Uterus (tissue), 4 donors: ENCODE measurements around the gene CEP72. TPM values are rescaled to one million over a fixed set of nuclear protein-coding genes. Genes with fewer than 3 reads are reported as not detected.
A peak's percentile ranks its signal among the peaks of the same experiment; 100 is the strongest.

Source experiments
- DNase-seq, 2 donors: peaks; one replicate each; pipeline ENCODE4 v3.0.0-alpha.2; 2019 to 2020
- H3K27ac ChIP-seq, 2 donors: fragments of 200-600 bp; sonication (generic); 1 replicate in 1 of 2; 2 replicates in 1 of 2; pipeline ENCODE4 v1.5.1; 2016 to 2018
- H3K27me3 ChIP-seq, 2 donors: fragments of 200-600 bp; sonication (generic); one replicate each; pipeline ENCODE4 v1.5.1; 2018 to 2019; ENCODE audit warnings: control low read depth in 1 of 2
- H3K36me3 ChIP-seq, 2 donors: fragments of 200-600 bp; sonication (generic); one replicate each; pipeline ENCODE4 v1.5.1; 2019; ENCODE audit warnings: control low read depth in 1 of 2
- H3K4me1 ChIP-seq, 2 donors: fragments of 200-600 bp; sonication (generic); one replicate each; pipeline ENCODE4 v1.5.1; 2018 to 2019; ENCODE audit warnings: control low read depth in 1 of 2
- H3K4me3 ChIP-seq, 2 donors: fragments of 200-600 bp; sonication (generic); 1 replicate in 1 of 2; 2 replicates in 1 of 2; pipeline ENCODE4 v1.5.1; 2018 to 2019; ENCODE audit warnings: mild to moderate bottlenecking in 1 of 2
- H3K9me3 ChIP-seq, 2 donors: fragments of 200-600 bp; sonication (generic); one replicate each; pipeline ENCODE4 v1.5.1; 2019; ENCODE audit warnings: control low read depth in 1 of 2
- CTCF ChIP-seq, 4 experiments: fragments of 200-600 bp in 2 of 4; fragments of 450-650 bp in 2 of 4; sonication (generic) in 2 of 4; IDR thresholded peaks; one replicate each; pipeline ENCODE4 v1.5.1; 2016 to 2019; ENCODE audit warnings: antibody characterized with exemption in 4 of 4, mild to moderate bottlenecking in 2 of 4, moderate library complexity in 1 of 4
- POLR2A ChIP-seq, 2 donors: fragments of 450-650 bp; IDR thresholded peaks; one replicate each; pipeline ENCODE4 v1.6.1; 2016; ENCODE audit warnings: antibody characterized with exemption in 2 of 2, mild to moderate bottlenecking in 1 of 2, moderate library complexity in 1 of 2
- intact Hi-C: fragments of 100-400 bp; cut with DNase I; formaldehyde crosslinking; loops from one replicate; pipeline ENCODE4 v1.15.1; 2023; ENCODE audit warnings: low total_unique reads
- total RNA-seq, 4 donors: library from RNA; depleted of rRNA in 3 of 4; stranded (reverse); fragments of >200 nt in 3 of 4; gene quantifications; one replicate each; pipeline versions ENCODE4 v1.1.0 to v1.2.4, GENCODE V29; 2014 to 2023
- donor health status: DM: yes; HTN: yes; CAD: no.

CEP72 gene
- total RNA-seq, 4 donors from 2014 or later: 0.26 to 11.9 (median 4.9) TPM

GRCh38 chr5:668283-668995, 56.3 kb downstream of the CEP72 start:
- H3K4me1 ChIP-seq: peaks cover 0 to 14% of the 10 kb centered on the region in 2 donors
- DNase-seq: no peak
- no peak overlapping the region for H3K27ac ChIP-seq

GRCh38 chr5:669111-669841, 57.1 kb downstream of the CEP72 start:
- intact Hi-C loops: no loop called here
- Histone ChIP-seq H3K4me3 (no peak overlapping the region), H3K9me3 (no peaks in the 10 kb centered on the region), H3K27me3 (no peaks in the 10 kb centered on the region), H3K27ac (no peak overlapping the region), H3K4me1 (peaks cover 0 to 21% of the 10 kb centered on the region in 2 donors), H3K36me3 (no peaks in the 10 kb centered on the region)
- DNase-seq: no peak
- no peak for TF ChIP-seq POLR2A (IDR thresholded peaks at IDR 0.05)
- TF ChIP-seq CTCF (IDR thresholded peaks at IDR 0.05): peak; percentile 32 to 51 (median 48)

More at GRCh38 chr5:668283-668995, 56.3 kb downstream of the CEP72 start:
- TF ChIP-seq POLR2A (IDR thresholded peaks at IDR 0.05): no peak
- TF ChIP-seq CTCF (IDR thresholded peaks at IDR 0.05): no peak
- Histone ChIP-seq H3K27me3 (no peaks in the 10 kb centered on the region), H3K4me3 (no peak overlapping the region), H3K36me3 (no peaks in the 10 kb centered on the region), H3K9me3 (no peaks in the 10 kb centered on the region)
- intact Hi-C loops: no loop called here

GRCh38 chr5:669842-670395, 57.8 kb downstream of the CEP72 start:
- H3K4me1 ChIP-seq: peaks cover 0 to 24% of the 10 kb centered on the region in 2 donors
- no peak for TF ChIP-seq POLR2A (IDR thresholded peaks at IDR 0.05)
- no peak for TF ChIP-seq CTCF (IDR thresholded peaks at IDR 0.05)
- DNase-seq: no peak
- intact Hi-C loops: loop anchor here (10.0 kb wide), 1 partner anchor 235 kb away; no protein-coding TSS in a partner anchor
- H3K27ac ChIP-seq: no peak overlapping the region
- no peaks in the 10 kb centered on the region for H3K27me3 ChIP-seq
- no peaks in the 10 kb centered on the region for H3K9me3 ChIP-seq
- no peak overlapping the region for H3K4me3 ChIP-seq
- no peaks in the 10 kb centered on the region for H3K36me3 ChIP-seq

DNA sequence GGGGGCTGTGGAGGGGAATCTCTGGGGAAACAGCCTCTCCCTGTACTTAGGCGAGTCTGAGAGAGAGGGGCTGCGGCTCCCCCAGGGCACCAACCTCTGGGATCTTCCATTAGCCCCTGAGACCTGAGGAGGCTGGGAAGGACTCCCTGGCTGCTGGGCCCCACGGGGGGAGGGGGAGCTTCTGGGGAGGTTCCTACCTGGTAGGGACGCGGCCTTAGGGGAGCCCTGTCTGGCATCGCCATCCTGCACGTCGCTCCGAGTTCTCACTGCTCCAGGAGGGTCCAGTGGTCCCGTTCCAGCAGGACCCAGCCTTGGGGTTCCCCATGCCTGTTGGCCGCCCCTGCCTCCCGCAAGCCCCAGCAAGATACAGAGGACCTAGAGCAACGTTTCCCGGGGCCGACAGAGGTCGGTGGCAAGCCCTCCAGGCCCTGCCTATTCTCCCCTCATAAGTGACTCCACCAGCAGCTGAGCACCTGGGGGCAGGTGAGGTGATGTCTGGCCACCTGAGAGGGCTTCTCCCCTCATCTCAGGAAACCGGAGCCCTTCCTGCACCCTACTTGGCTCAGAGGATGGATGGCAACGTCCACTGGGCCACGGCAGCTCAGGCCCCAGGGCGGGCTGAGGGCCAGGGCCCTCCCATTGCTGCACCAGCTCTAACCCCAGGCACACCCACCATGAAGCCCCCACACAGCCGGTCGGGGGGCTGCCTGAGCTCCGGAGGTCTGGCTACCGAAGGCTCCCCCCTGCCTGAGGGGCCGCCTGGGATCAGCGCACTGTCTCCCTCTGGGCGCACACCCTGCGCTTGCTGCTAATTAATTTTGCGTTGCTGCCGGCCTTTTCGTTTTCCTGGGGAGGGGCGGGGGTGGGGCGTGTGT, 58.5 kb downstream of the CEP72 start:
- Histone ChIP-seq H3K9me3 (no peaks in the 10 kb centered on the region), H3K4me3 (no peak overlapping the region), H3K27ac (no peak overlapping the region), H3K27me3 (no peaks in the 10 kb centered on the region), H3K4me1 (peaks cover 0 to 24% of the 10 kb centered on the region in 2 donors), H3K36me3 (no peaks in the 10 kb centered on the region)
- TF ChIP-seq CTCF (IDR thresholded peaks at IDR 0.05): no peak
- no peak for TF ChIP-seq POLR2A (IDR thresholded peaks at IDR 0.05)
- intact Hi-C loops: loop anchor here (10.0 kb wide), 1 partner anchor 234 kb away; no protein-coding TSS in a partner anchor
- DNase-seq: no peak
